ENCODE data around the gene GHR. TPM values are rescaled to one million over a fixed set of nuclear protein-coding genes. Genes with fewer than 3 reads are reported as not detected.

GHR gene
- polyA plus RNA-seq, 1 donor from 2014 or later: 0.31 TPM

DNA sequence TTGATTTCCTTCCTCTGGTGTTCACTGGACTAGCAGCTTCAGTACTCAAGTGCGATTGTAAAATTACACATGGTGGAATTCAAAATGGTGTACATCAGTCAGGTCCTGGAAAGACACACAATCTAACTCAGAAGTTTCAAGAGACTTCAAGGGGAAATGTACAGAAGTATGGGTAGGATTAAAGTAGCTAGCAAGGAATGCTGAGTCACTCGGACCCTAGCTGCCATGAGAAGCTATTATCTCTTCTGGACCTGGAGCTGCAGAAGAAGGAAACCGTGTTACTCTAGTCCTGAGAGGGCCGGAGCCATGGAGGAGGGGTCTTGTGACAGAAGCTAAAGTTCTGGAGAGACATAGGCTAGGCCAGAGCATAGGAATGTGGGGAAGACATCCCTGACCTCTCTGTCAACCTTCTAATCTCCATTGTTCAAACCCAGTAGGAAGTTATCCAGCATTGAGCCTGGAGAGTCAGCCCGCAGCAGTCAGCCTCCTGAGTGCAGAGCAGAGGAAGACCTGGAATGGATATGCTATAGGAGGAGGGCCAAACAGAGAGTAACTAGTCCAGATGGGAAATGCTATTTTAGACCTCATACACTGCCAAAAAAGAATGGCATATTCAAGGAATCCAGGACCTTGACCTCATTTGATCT lies 84.3 kb downstream of the GHR start:
- H3K4me2 ChIP-seq (ENCODE audit: low read length): no peak overlapping the region
- TF ChIP-seq MXI1 (conservative IDR thresholded peaks at IDR 0.05; ENCODE audit: poor library complexity, severe bottlenecking): no peak
- no peak for TF ChIP-seq EP300 (conservative IDR thresholded peaks at IDR 0.05; ENCODE audit: poor library complexity, severe bottlenecking)
- TF ChIP-seq, protein P1, sequence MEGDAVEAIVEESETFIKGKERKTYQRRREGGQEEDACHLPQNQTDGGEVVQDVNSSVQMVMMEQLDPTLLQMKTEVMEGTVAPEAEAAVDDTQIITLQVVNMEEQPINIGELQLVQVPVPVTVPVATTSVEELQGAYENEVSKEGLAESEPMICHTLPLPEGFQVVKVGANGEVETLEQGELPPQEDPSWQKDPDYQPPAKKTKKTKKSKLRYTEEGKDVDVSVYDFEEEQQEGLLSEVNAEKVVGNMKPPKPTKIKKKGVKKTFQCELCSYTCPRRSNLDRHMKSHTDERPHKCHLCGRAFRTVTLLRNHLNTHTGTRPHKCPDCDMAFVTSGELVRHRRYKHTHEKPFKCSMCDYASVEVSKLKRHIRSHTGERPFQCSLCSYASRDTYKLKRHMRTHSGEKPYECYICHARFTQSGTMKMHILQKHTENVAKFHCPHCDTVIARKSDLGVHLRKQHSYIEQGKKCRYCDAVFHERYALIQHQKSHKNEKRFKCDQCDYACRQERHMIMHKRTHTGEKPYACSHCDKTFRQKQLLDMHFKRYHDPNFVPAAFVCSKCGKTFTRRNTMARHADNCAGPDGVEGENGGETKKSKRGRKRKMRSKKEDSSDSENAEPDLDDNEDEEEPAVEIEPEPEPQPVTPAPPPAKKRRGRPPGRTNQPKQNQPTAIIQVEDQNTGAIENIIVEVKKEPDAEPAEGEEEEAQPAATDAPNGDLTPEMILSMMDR (IDR thresholded peaks at IDR 0.05; ENCODE audit: poor library complexity, severe bottlenecking): no peak
- TF ChIP-seq EZH2 (IDR thresholded peaks at IDR 0.05; ENCODE audit: borderline replicate concordance, insufficient read depth, low read length, poor library complexity, severe bottlenecking): no peak
- no peak for TF ChIP-seq SMC3 (conservative IDR thresholded peaks at IDR 0.05; ENCODE audit: poor library complexity)
- TF ChIP-seq POLR2AphosphoS5 (IDR thresholded peaks at IDR 0.05): no peak
- TF ChIP-seq RAD21 (conservative IDR thresholded peaks at IDR 0.05): no peak
- TF ChIP-seq TAF1 (IDR thresholded peaks at IDR 0.05; ENCODE audit: low read depth): no peak
- TF ChIP-seq, protein P2, sequence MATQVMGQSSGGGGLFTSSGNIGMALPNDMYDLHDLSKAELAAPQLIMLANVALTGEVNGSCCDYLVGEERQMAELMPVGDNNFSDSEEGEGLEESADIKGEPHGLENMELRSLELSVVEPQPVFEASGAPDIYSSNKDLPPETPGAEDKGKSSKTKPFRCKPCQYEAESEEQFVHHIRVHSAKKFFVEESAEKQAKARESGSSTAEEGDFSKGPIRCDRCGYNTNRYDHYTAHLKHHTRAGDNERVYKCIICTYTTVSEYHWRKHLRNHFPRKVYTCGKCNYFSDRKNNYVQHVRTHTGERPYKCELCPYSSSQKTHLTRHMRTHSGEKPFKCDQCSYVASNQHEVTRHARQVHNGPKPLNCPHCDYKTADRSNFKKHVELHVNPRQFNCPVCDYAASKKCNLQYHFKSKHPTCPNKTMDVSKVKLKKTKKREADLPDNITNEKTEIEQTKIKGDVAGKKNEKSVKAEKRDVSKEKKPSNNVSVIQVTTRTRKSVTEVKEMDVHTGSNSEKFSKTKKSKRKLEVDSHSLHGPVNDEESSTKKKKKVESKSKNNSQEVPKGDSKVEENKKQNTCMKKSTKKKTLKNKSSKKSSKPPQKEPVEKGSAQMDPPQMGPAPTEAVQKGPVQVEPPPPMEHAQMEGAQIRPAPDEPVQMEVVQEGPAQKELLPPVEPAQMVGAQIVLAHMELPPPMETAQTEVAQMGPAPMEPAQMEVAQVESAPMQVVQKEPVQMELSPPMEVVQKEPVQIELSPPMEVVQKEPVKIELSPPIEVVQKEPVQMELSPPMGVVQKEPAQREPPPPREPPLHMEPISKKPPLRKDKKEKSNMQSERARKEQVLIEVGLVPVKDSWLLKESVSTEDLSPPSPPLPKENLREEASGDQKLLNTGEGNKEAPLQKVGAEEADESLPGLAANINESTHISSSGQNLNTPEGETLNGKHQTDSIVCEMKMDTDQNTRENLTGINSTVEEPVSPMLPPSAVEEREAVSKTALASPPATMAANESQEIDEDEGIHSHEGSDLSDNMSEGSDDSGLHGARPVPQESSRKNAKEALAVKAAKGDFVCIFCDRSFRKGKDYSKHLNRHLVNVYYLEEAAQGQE (IDR thresholded peaks at IDR 0.05; ENCODE audit: borderline replicate concordance): no peak
- no peak overlapping the region for H3K27ac ChIP-seq (ENCODE audit: low read length)
- no peaks in the 10 kb centered on the region for H3K79me2 ChIP-seq (replicated peaks; ENCODE audit: insufficient read depth, low read length)
- no peak overlapping the region for H2AFZ ChIP-seq (ENCODE audit: low read depth, low read length)
- H3K4me3 ChIP-seq (ENCODE audit: low read length): no peak overlapping the region
- no peaks in the 10 kb centered on the region for H3F3A ChIP-seq (ENCODE audit: insufficient read depth, low read length, poor library complexity, severe bottlenecking)
- no peaks in the 10 kb centered on the region for H3K27me3 ChIP-seq (ENCODE audit: insufficient read depth, low read depth, low read length)
- no peaks in the 10 kb centered on the region for H3K36me3 ChIP-seq (ENCODE audit: insufficient read depth, low read length)
- no peaks in the 10 kb centered on the region for H4K20me1 ChIP-seq (ENCODE audit: insufficient read depth)
- H3K9me2 ChIP-seq (ENCODE audit: insufficient read depth, low read length): no peaks in the 10 kb centered on the region
- no peak overlapping the region for H3K9ac ChIP-seq (ENCODE audit: low read length)
- H3K9me3 ChIP-seq (ENCODE audit: low read length): no peaks in the 10 kb centered on the region

DNA sequence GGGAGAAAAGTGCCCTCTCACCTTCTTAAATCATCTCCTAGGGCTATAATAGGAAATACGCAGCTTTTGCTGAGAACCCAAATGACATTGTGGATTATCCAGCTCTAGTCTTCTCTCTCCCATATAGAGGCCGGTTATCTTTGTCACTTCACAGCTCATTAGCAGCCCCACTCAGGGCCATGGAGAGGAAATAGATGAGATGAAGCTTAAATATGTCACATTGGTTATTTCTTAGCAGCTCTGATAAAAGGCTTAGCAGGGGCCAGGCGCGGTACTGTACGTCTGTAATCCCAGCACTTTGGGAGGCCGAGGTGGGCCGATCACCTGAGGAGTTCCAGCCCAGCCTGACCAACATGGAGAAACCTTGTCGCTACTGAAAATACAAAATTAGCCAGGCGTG lies 90.0 kb downstream of the GHR start:
- H3K9ac ChIP-seq (ENCODE audit: low read length): no peak overlapping the region
- H3K27me3 ChIP-seq (ENCODE audit: insufficient read depth, low read depth, low read length): no peaks in the 10 kb centered on the region
- H3K79me2 ChIP-seq (replicated peaks; ENCODE audit: insufficient read depth, low read length): no peaks in the 10 kb centered on the region
- H3K36me3 ChIP-seq (ENCODE audit: insufficient read depth, low read length): no peaks in the 10 kb centered on the region
- H3K27ac ChIP-seq (ENCODE audit: low read length): no peak overlapping the region
- no peaks in the 10 kb centered on the region for H3K9me3 ChIP-seq (ENCODE audit: low read length)
- no peak overlapping the region for H3K4me2 ChIP-seq (ENCODE audit: low read length)
- H3K9me2 ChIP-seq (ENCODE audit: insufficient read depth, low read length): no peaks in the 10 kb centered on the region
- H2AFZ ChIP-seq (ENCODE audit: low read depth, low read length): no peak overlapping the region
- TF ChIP-seq TAF1 (IDR thresholded peaks at IDR 0.05; ENCODE audit: low read depth) (no peak), EZH2 (IDR thresholded peaks at IDR 0.05; ENCODE audit: borderline replicate concordance, insufficient read depth, low read length, poor library complexity, severe bottlenecking) (no peak), POLR2AphosphoS5 (IDR thresholded peaks at IDR 0.05) (no peak), SMC3 (conservative IDR thresholded peaks at IDR 0.05; ENCODE audit: poor library complexity) (no peak)
- TF ChIP-seq, protein P1 (IDR thresholded peaks at IDR 0.05; ENCODE audit: poor library complexity, severe bottlenecking): no peak
- H3F3A ChIP-seq (ENCODE audit: insufficient read depth, low read length, poor library complexity, severe bottlenecking): no peaks in the 10 kb centered on the region
- no peak overlapping the region for H3K4me3 ChIP-seq (ENCODE audit: low read length)
- no peaks in the 10 kb centered on the region for H4K20me1 ChIP-seq (ENCODE audit: insufficient read depth)

Measured in neural cell (in vitro differentiated cells).